Fibroblast of lung (primary cell): ENCODE results near the gene EVX1. TPM values are rescaled to one million over a fixed set of nuclear protein-coding genes. Genes with fewer than 3 reads are reported as not detected.

Experiments used
- DNase-seq, 2 donors: peaks; one replicate each; pipeline versions ENCODE4 v3.0.0 to v3.0.0-alpha.2; 2010; ENCODE audit warnings: low read depth in 2 of 2
- H2AFZ ChIP-seq: 2 replicates; pipeline ENCODE4 v1.5.1; 2012; ENCODE audit warnings: low read length, control low read depth, inconsistent platforms
- H3K27ac ChIP-seq: 2 replicates; pipeline ENCODE4 v1.5.1; 2011; ENCODE audit warnings: low read length, control low read depth; ENCODE audit not compliant: insufficient read depth
- H3K27me3 ChIP-seq: 2 replicates; pipeline ENCODE4 v1.5.1; 2011; ENCODE audit warnings: mild to moderate bottlenecking, low read length; ENCODE audit not compliant: control insufficient read depth, insufficient read depth
- H3K36me3 ChIP-seq: 2 replicates; pipeline ENCODE4 v1.5.1; 2011; ENCODE audit warnings: low read length; ENCODE audit not compliant: control insufficient read depth, insufficient read depth
- H3K4me1 ChIP-seq: 2 replicates; pipeline ENCODE4 v1.5.1; 2011; ENCODE audit warnings: low read length; ENCODE audit not compliant: control insufficient read depth, insufficient read depth; ENCODE audit errors: extremely low read depth
- H3K4me2 ChIP-seq: 2 replicates; pipeline ENCODE4 v1.5.1; 2011; ENCODE audit warnings: low read length, control low read depth; ENCODE audit not compliant: insufficient read depth; ENCODE audit errors: extremely low read depth
- H3K4me3 ChIP-seq, 4 experiments: fragments of 200-600 bp in 1 of 4; sonication (generic) in 1 of 4; replicated peaks in 1 of 4; 2 replicates each; pipeline ENCODE4 v1.5.1; 2011 to 2016; ENCODE audit warnings: low read length in 4 of 4, low read depth in 3 of 4, mild to moderate bottlenecking in 3 of 4, control low read depth in 2 of 4, inconsistent platforms in 1 of 4, mixed read lengths in 1 of 4; ENCODE audit not compliant: insufficient read depth in 1 of 4; ENCODE audit errors: control extremely low read depth in 1 of 4
- H3K79me2 ChIP-seq: 2 replicates; pipeline ENCODE4 v1.5.1; 2012; ENCODE audit warnings: mild to moderate bottlenecking, low read length, inconsistent platforms; ENCODE audit not compliant: control insufficient read depth, insufficient read depth
- H3K9ac ChIP-seq: 2 replicates; pipeline ENCODE4 v1.5.1; 2011; ENCODE audit warnings: mild to moderate bottlenecking, low read length, control low read depth; ENCODE audit not compliant: insufficient read depth
- H3K9me3 ChIP-seq: 2 replicates; pipeline ENCODE4 v1.5.1; 2012; ENCODE audit warnings: low read depth, low read length; ENCODE audit not compliant: control insufficient read depth, insufficient read depth
- H4K20me1 ChIP-seq: 2 replicates; pipeline ENCODE4 v1.5.1; 2011; ENCODE audit warnings: low read length; ENCODE audit not compliant: control insufficient read depth, insufficient read depth; ENCODE audit errors: extremely low read depth
- CTCF ChIP-seq, 2 donors: IDR thresholded peaks in 1 of 2; conservative IDR thresholded peaks in 1 of 2; 1 replicate in 1 of 2; 2 replicates in 1 of 2; pipeline ENCODE4 v1.5.1; 2011 to 2012; ENCODE audit warnings: low read length in 2 of 2, control low read depth in 1 of 2, inconsistent platforms in 1 of 2, low read depth in 1 of 2, mild to moderate bottlenecking in 1 of 2
- EZH2 ChIP-seq: IDR thresholded peaks from 2 replicates; pipeline ENCODE4 v1.5.1; 2012; ENCODE audit warnings: low read length, control low read depth, mild to moderate bottlenecking; ENCODE audit errors: missing control alignments
- polyA plus RNA-seq, 2 donors: library from polyadenylated mRNA; depleted of rRNA in 1 of 2; stranded (reverse) in 1 of 2; unstranded in 1 of 2; fragments of >200 nt; gene quantifications; 2 replicates each; pipeline ENCODE4 v1.2.1, GENCODE V29; 2011 to 2012; ENCODE audit warnings: missing spikeins in 1 of 2
- total RNA-seq: library from RNA; depleted of rRNA; stranded (reverse); fragments of >200 nt; gene quantifications from 2 replicates; pipeline ENCODE4 v1.2.1, GENCODE V29; 2014

EVX1 gene
- total and polyA plus RNA-seq, 2 donors (not counting 1 experiment from before 2014, with no cell fraction given), result not detected

- no peaks in the 10 kb centered on the region for H4K20me1 ChIP-seq
- no peaks in the 10 kb centered on the region for H3K79me2 ChIP-seq
- H3K4me2 ChIP-seq, result peak within 1 kb of the TSS; percentile 54
- no peak for DNase-seq
- no peak within 1 kb of the TSS for H3K27ac ChIP-seq
- peaks cover 78% of the 10 kb centered on the region for H3K27me3 ChIP-seq
- no peaks in the 10 kb centered on the region for H3K9me3 ChIP-seq
- H3K4me1 ChIP-seq, result peaks cover 2% of the 10 kb centered on the region
- H2AFZ ChIP-seq, result no peak within 1 kb of the TSS
- peak within 1 kb of the TSS in 1 of 4 experiments; percentile 27 for H3K4me3 ChIP-seq
- no peak within 1 kb of the TSS for H3K9ac ChIP-seq
- TF ChIP-seq CTCF (conservative IDR thresholded peaks at IDR 0.05 in 1 of 2, IDR thresholded peaks at IDR 0.05 in 1 of 2; ENCODE audit: low read depth in 1 of 2, low read length in 2 of 2), result no peak
- no peak for TF ChIP-seq EZH2
- H3K36me3 ChIP-seq, result no peaks in the 10 kb centered on the region
These were observed 42.5 kb upstream of the EVX1 start, which contains the start of gene HOXA13 for GRCh38 chr7:27199849-27200760. TSS of gene HOXA13 (minus strand) at chr7:27200091. CDS start at chr7:27200077, 14 bp downstream.

GRCh38 chr7:27200761-27201579 is 41.6 kb upstream of the EVX1 start:
- no peaks in the 10 kb centered on the region for H3K36me3 ChIP-seq
- H3K4me2 ChIP-seq, result peak overlapping the region; percentile 1
- peaks cover 2% of the 10 kb centered on the region for H3K4me1 ChIP-seq
- DNase-seq, result no peak
- H3K27me3 ChIP-seq, result peaks cover 79% of the 10 kb centered on the region
- no peak overlapping the region for H3K9ac ChIP-seq
- H3K9me3 ChIP-seq, result no peaks in the 10 kb centered on the region
- peak; percentile 98 for TF ChIP-seq EZH2
- TF ChIP-seq CTCF (conservative IDR thresholded peaks at IDR 0.05 in 1 of 2, IDR thresholded peaks at IDR 0.05 in 1 of 2; ENCODE audit: low read depth in 1 of 2, low read length in 2 of 2), result no peak
- H4K20me1 ChIP-seq, result no peaks in the 10 kb centered on the region
- H3K27ac ChIP-seq, result no peak overlapping the region
- no peaks in the 10 kb centered on the region for H3K79me2 ChIP-seq
- no peak overlapping the region for H3K4me3 ChIP-seq
- H2AFZ ChIP-seq, result no peak overlapping the region

GRCh38 chr7:27201580-27202017 is 41.0 kb upstream of the EVX1 start:
- Histone ChIP-seq H4K20me1 (no peaks in the 10 kb centered on the region), H3K9me3 (no peaks in the 10 kb centered on the region), H3K36me3 (no peaks in the 10 kb centered on the region), H3K27me3 (peaks cover 86% of the 10 kb centered on the region), H3K4me1 (peaks cover 2% of the 10 kb centered on the region), H2AFZ (no peak overlapping the region), H3K9ac (no peak overlapping the region), H3K4me2 (peak overlapping the region; percentile 1), H3K79me2 (no peaks in the 10 kb centered on the region), H3K4me3 (no peak overlapping the region), H3K27ac (no peak overlapping the region)
- no peak for TF ChIP-seq EZH2
- no peak for DNase-seq
